T-helper 2 cell treated with Interferon-gamma antibody and Interleukin-4, amounts not matched to agents 100 ng/mL and 5 ng/mL, for 36 hours (primary cell): ENCODE results near the gene TMBIM1. TPM values are rescaled to one million over a fixed set of nuclear protein-coding genes. Genes with fewer than 3 reads are reported as not detected.

ENCODE experiments used
- intact Hi-C: fragments of 100-400 bp; cut with micrococcal nuclease; formaldehyde crosslinking; loops from one replicate; pipeline ENCODE4 v1.15.1; 2023
- total RNA-seq: library from RNA; stranded (reverse); gene quantifications from 2 replicates; pipeline ENCODE4 v1.2.3, GENCODE V29; 2022

The TMBIM1 gene
- total RNA-seq, 1 donor from 2014 or later: 86.1 TPM

GRCh38 chr2:218273908-218274249, 18.4 kb downstream of the TMBIM1 start:
- intact Hi-C loops: loop anchor here (5.0 kb wide), 1 partner anchor 1268 kb away; the partner anchor contains the start of genes CHPF and TMEM198

- intact Hi-C loops: loop anchor here (5.0 kb wide), 1 partner anchor 1269 kb away; the partner anchor contains the start of genes CHPF and TMEM198
These were observed 18.9 kb downstream of the TMBIM1 start for GRCh38 chr2:218273214-218273907.

GRCh38 chr2:218272531-218273212, 19.6 kb downstream of the TMBIM1 start:
- intact Hi-C loops: loop anchor here (1.0 to 5.0 kb wide), 2 partner anchors 84 to 1270 kb away; partner anchors contain the start of genes CATIP, CHPF and TMEM198

- intact Hi-C loops: loop anchor here (1.0 to 5.0 kb wide), 3 partner anchors 84 to 1270 kb away; partner anchors contain the start of genes CATIP, CHPF and TMEM198
These were observed 20.3 kb downstream of the TMBIM1 start for GRCh38 chr2:218271865-218272530.

- intact Hi-C loops: loop anchor here (2.0 to 5.0 kb wide), 2 partner anchors 85 to 1271 kb away; partner anchors contain the start of genes CHPF and TMEM198
These were observed 20.9 kb downstream of the TMBIM1 start for GRCh38 chr2:218271487-218271797.

GRCh38 chr2:218270721-218271486, 21.4 kb downstream of the TMBIM1 start:
- intact Hi-C loops: loop anchor here (1.0 to 5.0 kb wide), 12 partner anchors 15 to 1271 kb away; partner anchors contain the start of genes ARPC2, BCS1L, CHPF and CNOT9

- intact Hi-C loops: loop anchor here (1.0 to 5.0 kb wide), 13 partner anchors 16 to 1272 kb away; partner anchors contain the start of genes ARPC2, BCS1L, CHPF and CNOT9
These were observed 22.2 kb downstream of the TMBIM1 start, which contains the start of the genes AAMP and PNKD for GRCh38 chr2:218269900-218270720. Gene AAMP, minus strand, starts transcription at chr2:218270137. Its CDS starts 51 bp downstream, at chr2:218270086. Gene PNKD, plus strand, starts transcription at chr2:218270519. Its CDS starts 17 bp downstream, at chr2:218270536.

- intact Hi-C loops: no loop called here
These were observed 25.0 kb downstream of the TMBIM1 start for GRCh38 chr2:218267259-218267658.

- intact Hi-C loops: no loop called here
These were observed 25.9 kb downstream of the TMBIM1 start for GRCh38 chr2:218266316-218266979.

GRCh38 chr2:218265626-218266025, 26.7 kb downstream of the TMBIM1 start:
- intact Hi-C loops: no loop called here

- intact Hi-C loops: no loop called here
These were observed 27.3 kb downstream of the TMBIM1 start for GRCh38 chr2:218264773-218265561.

- intact Hi-C loops: no loop called here
These were observed 28.3 kb downstream of the TMBIM1 start for GRCh38 chr2:218263817-218264641.

GRCh38 chr2:218262631-218263586, 29.4 kb downstream of the TMBIM1 start:
- intact Hi-C loops: no loop called here

- intact Hi-C loops: no loop called here
These were observed 30.1 kb downstream of the TMBIM1 start for GRCh38 chr2:218262237-218262600.

GRCh38 chr2:218261423-218262236, 30.7 kb downstream of the TMBIM1 start:
- intact Hi-C loops: no loop called here
